Stimulated activated CD8-positive, alpha-beta memory T cell treated with anti-CD3 and anti-CD28 coated beads, Interleukin-7, amount 100 ng/mL, for 1 hour (primary cell): ENCODE results near the gene SREBF1.

ENCODE experiments used
- DNase-seq, 2 donors: peaks; one replicate each; pipeline ENCODE4 v3.0.0-alpha.2; 2020; ENCODE audit warnings: low read depth in 2 of 2

SREBF1 gene

DNA sequence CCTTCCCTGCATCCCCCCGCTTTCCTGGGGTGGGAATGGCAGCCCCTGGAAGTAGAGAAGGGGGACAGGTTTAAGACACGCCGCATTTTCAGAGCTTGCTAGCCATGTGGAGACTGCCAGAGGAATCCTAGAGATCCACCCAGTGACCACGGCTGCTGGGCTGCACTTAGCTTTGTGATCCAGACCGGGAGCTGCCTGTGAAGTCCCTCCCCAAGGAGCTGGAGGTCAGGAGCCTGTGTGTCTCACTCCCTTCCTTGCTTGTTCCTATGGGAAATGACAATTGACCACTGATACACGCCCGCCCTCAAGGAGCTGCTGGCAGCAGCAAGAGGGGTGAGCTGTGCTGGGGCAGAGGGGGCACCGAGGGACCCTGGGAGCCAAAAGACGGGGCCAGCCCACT, 73.7 kb downstream of the SREBF1 start:
- DNase-seq = no peak

GRCh38 chr17:17762744-17763105, 74.1 kb downstream of the SREBF1 start:
- no peak for DNase-seq
